HepG2 (cell line): ENCODE results near the gene RAP1GAP2. TPM values are rescaled to one million over a fixed set of nuclear protein-coding genes. Genes with fewer than 3 reads are reported as not detected.
"Not testable (repeated sequence)": the region's sequence is repeated elsewhere in the genome, so short reads cannot be mapped to it uniquely, and the experiment has no call there.

Source experiments
- ATAC-seq: fragments of 200-7000 bp; cut with Tn5 transposase; 3 replicates; pipeline ENCODE4 v1.9.1; 2020; ENCODE audit warnings: mild to moderate bottlenecking, moderate library complexity
- BruUV-seq: library from RNA; stranded (reverse); fragments of 400-500 nt; replicated peaks from 2 replicates; lab custom pipeline; 2021; lab: Mats Ljungman, UMichigan
- CTCF ChIA-PET: fragments of 300-600 bp; formaldehyde crosslinking; extraction: SDS; loops from one replicate; lab custom pipeline; 2021; ENCODE audit warnings: low total read pairs, inconsistent platforms, low intra/inter-chr PET ratio; lab: Yijun Ruan, JAX
- POLR2A ChIA-PET: fragments of 350-600 bp; sonication (Branson Sonifier 250); formaldehyde crosslinking; loops from one replicate; lab custom pipeline; 2020; ENCODE audit warnings: antibody characterized with exemption, inconsistent platforms; lab: Yijun Ruan, JAX
- DNase-seq: peaks from one replicate; pipeline ENCODE4 v3.0.0-alpha.2; 2015; ENCODE audit warnings: low spot score
- FAIRE-seq: peaks from 3 replicates; lab custom pipeline; 2011; peaks lifted over from hg19 to GRCh38; lab: Jason Lieb, UNC
- H2AFZ ChIP-seq: one replicate; pipeline ENCODE4 v1.6.1; 2011; ENCODE audit warnings: low read length, inconsistent platforms
- H3K27ac ChIP-seq: fragments of 300-600 bp; 3 replicates; pipeline ENCODE4 v1.8.0; 2011; ENCODE audit warnings: mixed run types, mild to moderate bottlenecking, mixed read lengths, low read length, inconsistent platforms; ENCODE audit not compliant: insufficient read depth; ENCODE audit errors: extremely low read length
- H3K27me3 ChIP-seq, 2 experiments: fragments of 200-600 bp in 1 of 2; 2 replicates in 1 of 2; 3 replicates in 1 of 2; pipeline versions ENCODE4 v1.6.0 to v1.8.0; 2011; ENCODE audit warnings: low read length in 2 of 2, mild to moderate bottlenecking in 2 of 2, moderate library complexity in 2 of 2, inconsistent platforms in 1 of 2; ENCODE audit not compliant: insufficient read depth in 2 of 2, control insufficient read depth in 1 of 2
- H3K36me3 ChIP-seq, 2 experiments: fragments of 200-600 bp in 1 of 2; replicated peaks in 1 of 2; 2 replicates in 1 of 2; 3 replicates in 1 of 2; pipeline versions ENCODE4 v1.5.1 to v1.8.0; 2011; ENCODE audit warnings: low read length in 2 of 2, inconsistent platforms in 1 of 2; ENCODE audit not compliant: insufficient read depth in 2 of 2, control insufficient read depth in 1 of 2
- H3K4me1 ChIP-seq: 2 replicates; pipeline ENCODE4 v1.5.1; 2012; ENCODE audit warnings: low read length, inconsistent platforms; ENCODE audit not compliant: insufficient read depth
- H3K4me2 ChIP-seq: 2 replicates; pipeline ENCODE4 v1.6.0; 2011; ENCODE audit warnings: low read depth, low read length, inconsistent platforms
- H3K4me3 ChIP-seq, 3 experiments: fragments of 200-600 bp in 1 of 3; sonication (generic), shearing (Covaris generic) in 1 of 3; replicated peaks in 1 of 3; 2 replicates each; pipeline ENCODE4 v1.5.1; 2011 to 2016; ENCODE audit warnings: low read length in 3 of 3, inconsistent platforms in 2 of 3, low read depth in 2 of 3, mild to moderate bottlenecking in 2 of 3, control low read depth in 1 of 3, mixed read lengths in 1 of 3; ENCODE audit not compliant: insufficient read depth in 1 of 3
- H3K79me2 ChIP-seq: one replicate; pipeline ENCODE4 v1.6.1; 2011; ENCODE audit warnings: low read length, inconsistent platforms; ENCODE audit not compliant: insufficient read depth
- H3K9ac ChIP-seq: 2 replicates; pipeline ENCODE4 v1.6.0; 2011; ENCODE audit warnings: mild to moderate bottlenecking, low read depth, low read length, inconsistent platforms; ENCODE audit not compliant: insufficient read depth
- H3K9me3 ChIP-seq: 2 replicates; pipeline ENCODE4 v1.5.1; 2012; ENCODE audit warnings: mild to moderate bottlenecking, low read length
- H4K20me1 ChIP-seq: 2 replicates; pipeline ENCODE4 v1.6.0; 2011; ENCODE audit warnings: inconsistent platforms, mild to moderate bottlenecking, low read length, moderate library complexity; ENCODE audit not compliant: insufficient read depth
- ATF3 ChIP-seq: sonication (generic); formaldehyde crosslinking; IDR thresholded peaks from 2 replicates; pipeline ENCODE4 v1.4.0; 2020; ENCODE audit warnings: missing genetic modification reagents
- FOXP1 ChIP-seq, 2 experiments: fragments of 450-650 bp in 1 of 2; IDR thresholded peaks; 2 replicates each; pipeline ENCODE4 v1.6.1; 2017 to 2018; ENCODE audit warnings: antibody characterized with exemption in 1 of 2
- GATAD1 ChIP-seq: IDR thresholded peaks from 2 replicates; pipeline ENCODE4 v1.6.1; 2016; ENCODE audit warnings: missing genetic modification reagents, missing compliant biosample characterization
- JARID2 ChIP-seq: sonication (generic); formaldehyde crosslinking; IDR thresholded peaks from 2 replicates; pipeline ENCODE4 v1.8.1; 2023; ENCODE audit warnings: missing genetic modification reagents, inconsistent platforms; ENCODE audit not compliant: insufficient replicate concordance
- NFIC ChIP-seq: IDR thresholded peaks from 2 replicates; pipeline ENCODE4 v1.6.1; 2012; ENCODE audit warnings: mild to moderate bottlenecking, low read length, inconsistent platforms
- ZBTB40 ChIP-seq, 2 experiments: fragments of 450-650 bp in 1 of 2; sonication (generic) in 1 of 2; formaldehyde crosslinking in 1 of 2; IDR thresholded peaks; 2 replicates each; pipeline versions ENCODE4 v1.6.1 to v1.8.0; 2016 to 2022; ENCODE audit warnings: antibody characterized with exemption in 1 of 2, mild to moderate bottlenecking in 1 of 2, missing genetic modification reagents in 1 of 2
- WGBS: methylation state at CpG from one replicate; pipeline ENCODE4 v1.1.6; 2017; ENCODE audit warnings: low lambda C conversion rate; 5-methylcytosine and 5-hydroxymethylcytosine counted together
- in situ Hi-C: cut with HindIII; loops from 2 replicates; pipeline ENCODE4 v1.10.0; 2017; ENCODE audit warnings: low pct_unique_long_range_greater_than_20kb; ENCODE audit not compliant: extremely low pct_ligation_motif_present
- intact Hi-C: fragments of 100-400 bp; cut with micrococcal nuclease; formaldehyde crosslinking; loops from one replicate; pipeline ENCODE4 v1.10.0; 2022; ENCODE audit not compliant: unreplicated experiment
- polyA plus RNA-seq, 8 experiments: library from polyadenylated mRNA; depleted of rRNA in 3 of 8; stranded (reverse) in 7 of 8; unstranded in 1 of 8; fragments of >200 nt; fragmentation: Illumina TruSeq in 4 of 8; extraction: Trizol in 4 of 8; gene quantifications; 2 replicates each; pipeline versions ENCODE4 v1.2.1 to v1.2.3, GENCODE V29; 2011 to 2016; ENCODE audit warnings: low read depth in 4 of 8, missing spikeins in 1 of 8, mixed read lengths in 1 of 8; ENCODE audit not compliant: insufficient read depth in 1 of 8
- total RNA-seq, 5 experiments: library from RNA; depleted of rRNA; stranded (reverse); fragments of >200 nt; fragmentation: Illumina TruSeq; extraction: Trizol; gene quantifications; 2 replicates each; pipeline ENCODE4 v1.2.3, GENCODE V29; 2016; ENCODE audit warnings: low read depth in 1 of 5

Gene RAP1GAP2
- total and polyA plus RNA-seq, 2 of the 13 experiments (the other 11 are each of a cell fraction or from before 2014, with no cell fraction given): 10.9 to 12.0 TPM

- TF ChIP-seq ZBTB40 (IDR thresholded peaks at IDR 0.05) (no peak), ZBTB40 (CRISPR knock-in tag; IDR thresholded peaks at IDR 0.05) (no peak), FOXP1 (IDR thresholded peaks at IDR 0.05) (no peak), FOXP1 (CRISPR knock-in tag; IDR thresholded peaks at IDR 0.05) (no peak), ATF3 (CRISPR knock-in tag) (no peak), NFIC (no peak), GATAD1 (CRISPR knock-in tag) (no peak), JARID2 (CRISPR knock-in tag) (no peak)
- TF ChIP-seq, all 625 proteins: peak for 0
These were observed 200.8 kb downstream of the RAP1GAP2 start (continued) for GRCh38 chr17:2996810-2997670.

- POLR2A ChIA-PET, H3K9ac ChIP-seq, intact Hi-C loops, FAIRE-seq, H3K4me2 ChIP-seq, ATAC-seq, H2AFZ ChIP-seq, H4K20me1 ChIP-seq, H3K4me1 ChIP-seq, H3K4me3 ChIP-seq, H3K9me3 ChIP-seq, DNase-seq, H3K27ac ChIP-seq, H3K79me2 ChIP-seq, H3K27me3 ChIP-seq, in situ Hi-C loops, CTCF ChIA-PET: not testable (repeated sequence)
- H3K36me3 ChIP-seq: peaks cover 13 to 14% of the 10 kb centered on the region in 2 experiments; a peak in 4 of 5 replicates
- BruUV-seq: TSS peak; percentile 52
- WGBS: 90% methylated on average over 9 of the region's 9 CpGs
These were observed 202.2 kb downstream of the RAP1GAP2 start for GRCh38 chr17:2998469-2998901.
